CD4-positive, alpha-beta T cell treated with Interleukin-15 for 4 hours (primary cell): Measurements from ENCODE around the gene KCNK7.
"Not testable (repeated sequence)": the region's sequence is repeated elsewhere in the genome, so short reads cannot be mapped to it uniquely, and the experiment has no call there.

Experiments
- DNase-seq: peaks from one replicate; pipeline ENCODE4 v3.0.0-alpha.2; 2020; ENCODE audit warnings: low spot score

The KCNK7 gene, protein sequence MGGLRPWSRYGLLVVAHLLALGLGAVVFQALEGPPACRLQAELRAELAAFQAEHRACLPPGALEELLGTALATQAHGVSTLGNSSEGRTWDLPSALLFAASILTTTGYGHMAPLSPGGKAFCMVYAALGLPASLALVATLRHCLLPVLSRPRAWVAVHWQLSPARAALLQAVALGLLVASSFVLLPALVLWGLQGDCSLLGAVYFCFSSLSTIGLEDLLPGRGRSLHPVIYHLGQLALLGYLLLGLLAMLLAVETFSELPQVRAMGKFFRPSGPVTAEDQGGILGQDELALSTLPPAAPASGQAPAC

DNA sequence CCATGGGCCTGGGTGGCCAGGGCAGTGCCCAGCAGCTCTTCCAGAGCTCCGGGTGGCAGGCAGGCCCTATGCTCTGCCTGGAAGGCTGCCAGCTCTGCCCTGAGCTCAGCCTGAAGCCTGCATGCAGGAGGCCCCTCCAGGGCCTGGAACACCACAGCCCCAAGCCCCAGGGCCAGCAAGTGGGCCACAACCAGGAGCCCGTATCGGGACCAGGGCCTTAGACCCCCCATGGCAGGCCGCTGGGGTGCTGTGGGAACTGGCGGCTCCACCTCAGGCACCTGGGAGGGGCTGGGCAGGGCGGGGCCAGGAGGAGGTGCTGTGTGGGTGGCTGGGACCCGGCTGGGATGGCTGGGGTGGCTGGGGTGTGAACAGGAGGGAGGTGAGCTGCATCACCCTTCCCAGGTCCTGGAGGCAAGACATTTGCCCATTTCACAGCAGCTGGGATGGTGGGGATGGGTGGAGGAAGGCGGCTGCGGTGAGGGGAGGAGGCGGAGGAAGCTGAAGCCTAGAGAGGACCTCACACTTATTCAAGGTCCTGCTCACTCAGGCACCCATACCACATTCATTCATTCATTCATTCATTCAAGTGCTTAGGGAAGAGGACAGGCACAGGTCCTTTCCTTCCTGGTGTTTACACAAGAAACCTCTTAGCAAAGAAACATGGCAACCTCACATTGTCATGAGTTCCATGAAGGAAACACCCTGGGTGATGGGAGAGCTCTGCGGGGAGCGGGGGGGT, at the start of gene KCNK7:
KCNK7 (minus strand) TSS at position 258 of the 739 bp plus-strand sequence; CDS start at position 230, 28 bp downstream.
- DNase-seq: no peak

- DNase-seq: no peak
Observed at GRCh38 chr11:65644837-65645236, 49.2 kb upstream of the KCNK7 start.

DNA sequence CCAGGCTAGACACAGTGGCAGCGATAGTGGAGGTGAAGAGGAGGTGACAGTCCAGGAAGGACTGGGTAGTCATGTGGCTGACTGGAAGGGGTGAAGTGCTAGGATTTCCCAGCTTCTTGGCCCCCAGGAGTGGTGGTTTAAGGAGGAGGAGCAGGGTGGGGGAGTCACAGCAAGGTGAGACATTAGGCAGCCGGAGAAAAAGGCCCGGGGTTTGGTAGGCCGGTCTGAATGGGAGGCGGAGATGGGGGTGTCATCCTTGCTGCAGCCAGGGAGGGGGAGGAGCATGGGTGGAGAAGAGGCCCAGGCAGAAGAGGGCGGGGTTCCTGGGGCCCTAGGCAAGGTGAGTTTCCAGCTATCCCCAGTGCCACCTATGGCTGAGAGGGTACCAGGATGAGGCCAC, 48.4 kb upstream of the KCNK7 start:
- peak; percentile 8 for DNase-seq

DNA sequence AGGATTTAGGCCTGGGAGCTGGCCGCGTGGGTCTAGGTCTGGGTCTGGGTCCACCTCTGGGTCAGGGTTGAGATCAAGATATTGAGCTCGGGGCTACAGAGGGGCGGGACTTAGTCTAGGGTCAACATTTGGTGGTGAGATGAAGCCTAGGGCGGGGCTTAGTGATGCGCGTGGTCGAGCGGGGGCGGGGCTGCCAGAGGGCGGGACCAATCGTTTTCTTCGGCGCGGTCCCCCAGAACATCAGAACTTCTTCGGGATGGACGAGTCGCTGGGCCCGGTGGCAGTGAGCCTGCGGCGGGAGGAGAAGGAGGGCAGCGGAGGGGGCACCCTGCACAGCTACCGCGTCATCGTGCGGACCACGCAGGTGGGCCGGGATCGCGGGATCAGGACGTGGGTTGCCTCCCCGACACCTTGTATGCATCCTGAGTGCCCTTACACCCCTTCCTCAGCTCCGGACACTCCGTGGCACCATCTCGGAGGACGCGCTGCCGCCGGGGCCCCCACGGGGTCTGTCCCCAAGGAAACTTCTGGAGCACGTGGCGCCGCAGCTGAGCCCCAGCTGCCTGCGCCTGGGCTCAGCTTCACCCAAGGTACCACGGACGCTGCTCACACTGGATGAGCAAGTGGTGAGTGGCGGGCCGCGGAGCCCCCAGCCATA, 46.5 kb upstream of the KCNK7 start:
- no peak for DNase-seq

DNA sequence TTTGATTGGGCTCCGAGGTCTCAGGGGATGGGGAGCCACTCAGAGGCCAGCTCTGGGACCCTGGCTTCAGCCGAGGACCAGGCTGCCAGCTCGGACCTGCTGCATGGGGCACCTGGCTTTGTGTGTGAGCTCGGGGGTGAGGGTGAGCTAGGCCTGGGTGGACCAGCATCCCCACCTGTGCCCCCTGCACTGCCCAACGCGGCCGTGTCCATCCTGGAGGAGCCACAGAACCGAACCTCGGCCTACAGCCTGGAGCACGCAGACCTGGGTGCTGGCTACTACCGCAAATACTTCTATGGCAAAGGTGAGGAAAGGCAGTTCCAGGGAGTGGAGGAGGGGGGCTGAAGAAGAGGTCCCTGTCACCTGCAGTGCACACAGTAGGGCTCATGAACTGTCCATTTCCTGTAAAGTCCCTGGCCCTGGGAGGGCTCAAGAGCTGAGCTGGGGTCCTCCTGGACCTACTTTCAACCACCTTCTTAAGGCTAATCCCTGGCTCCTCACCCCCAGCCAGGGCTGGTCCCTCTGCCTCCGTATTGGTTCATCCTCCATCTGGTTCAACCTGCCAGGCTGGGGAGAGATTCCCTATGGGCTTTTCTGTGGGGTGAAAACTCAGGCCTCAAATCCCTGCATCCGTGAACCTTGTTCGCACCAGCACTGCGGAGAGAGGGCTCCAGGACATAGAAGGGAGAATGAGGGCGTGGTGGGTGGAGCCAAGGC, 45.9 kb upstream of the KCNK7 start:
- DNase-seq: no peak

DNA sequence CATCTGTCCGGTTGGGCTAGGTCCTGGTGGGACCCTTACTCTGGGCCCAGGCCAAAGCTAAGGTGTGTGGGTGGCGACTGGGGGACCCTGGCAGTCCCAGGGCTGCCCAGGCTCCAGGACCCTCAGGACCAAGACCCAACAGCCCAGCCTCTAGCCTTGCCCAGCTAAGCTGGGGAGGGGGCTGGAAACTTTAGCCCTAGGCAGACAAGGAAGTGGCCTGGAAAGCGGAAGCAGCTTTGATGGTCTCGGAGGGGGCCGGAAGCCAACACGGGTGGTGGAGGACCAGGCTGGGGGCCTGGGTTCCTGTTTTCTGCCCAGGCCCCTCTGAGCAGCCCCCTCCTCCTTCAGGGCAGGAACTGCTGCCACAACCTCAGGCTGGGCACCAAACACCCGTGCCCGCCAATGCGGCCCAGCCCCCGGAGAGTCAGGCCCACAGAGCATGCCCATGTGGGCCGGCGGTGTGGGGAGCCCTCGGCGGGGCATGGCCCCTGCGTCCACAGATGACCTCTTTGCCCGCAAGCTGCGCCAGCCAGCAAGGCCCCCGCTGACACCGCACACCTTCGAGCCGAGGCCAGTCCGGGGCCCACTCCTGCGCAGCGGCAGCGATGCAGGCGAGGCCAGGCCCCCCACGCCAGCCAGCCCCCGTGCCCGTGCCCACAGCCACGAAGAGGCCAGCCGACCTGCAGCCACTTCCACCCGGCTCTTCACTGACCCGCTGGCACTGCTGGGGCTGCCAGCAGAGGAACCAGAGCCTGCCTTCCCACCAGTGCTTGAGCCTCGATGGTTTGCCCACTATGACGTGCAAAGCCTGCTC, 45.1 kb upstream of the KCNK7 start:
- DNase-seq: peak; percentile 34

DNA sequence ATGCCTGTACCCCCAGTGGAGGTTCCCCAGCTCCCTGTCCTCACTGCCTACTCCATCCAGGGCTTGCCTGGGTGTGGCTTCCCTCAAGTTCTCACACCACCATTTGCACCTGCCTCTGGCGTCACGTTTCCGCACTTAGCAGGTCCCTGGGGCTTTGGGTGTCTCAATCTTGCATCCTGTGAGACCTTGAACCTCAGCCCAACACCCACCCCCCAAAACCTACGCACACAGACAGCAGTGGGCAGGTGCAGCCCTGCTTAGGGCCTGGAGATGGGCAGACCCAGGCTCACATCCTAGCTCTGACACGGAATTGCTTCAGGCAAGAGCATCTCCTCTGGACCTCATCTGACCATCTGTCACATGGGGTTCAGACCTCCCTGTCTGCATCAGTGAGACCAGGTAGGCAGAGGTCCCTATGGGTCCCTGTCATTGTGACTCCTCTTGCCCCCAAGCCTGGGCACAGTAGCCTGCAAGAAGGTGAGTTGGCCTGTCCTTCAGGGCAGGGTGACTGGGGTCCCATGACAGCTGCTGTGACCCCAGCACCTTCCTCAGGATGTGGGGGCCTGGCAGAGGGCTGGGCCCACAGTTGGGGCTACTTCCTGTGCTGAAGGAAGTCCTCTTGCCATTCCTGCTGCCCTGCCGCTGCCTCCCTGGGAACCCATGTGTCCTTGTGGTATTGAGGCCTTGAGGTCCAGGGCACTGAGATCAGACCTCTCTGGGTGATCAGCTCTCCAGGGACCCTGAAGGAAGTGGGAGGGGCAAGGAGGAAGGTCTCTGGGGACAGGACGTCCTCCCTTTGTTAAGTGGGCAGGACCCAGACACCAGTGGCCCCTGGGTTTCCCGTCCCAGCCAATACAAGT, 44.3 kb upstream of the KCNK7 start:
- peak; percentile 67 for DNase-seq

DNA sequence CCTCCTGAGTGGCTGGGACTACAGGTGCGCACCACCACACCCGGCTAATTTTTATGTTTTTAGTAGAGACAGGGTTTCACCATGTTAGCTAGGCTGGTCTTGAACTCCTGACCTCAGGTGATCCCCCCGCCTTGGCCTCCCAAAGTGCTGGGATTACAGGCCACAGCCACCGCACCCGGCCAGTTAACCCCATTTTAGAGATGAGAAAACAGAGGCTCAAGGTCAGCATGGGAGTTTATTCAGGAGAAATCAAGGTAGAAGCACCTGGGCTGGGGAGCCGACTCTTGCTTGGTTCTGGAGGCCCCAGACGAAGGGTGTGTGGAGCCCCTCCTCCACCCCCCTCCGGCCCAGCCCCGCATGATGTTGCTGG, 43.6 kb upstream of the KCNK7 start:
- not testable (repeated sequence) for DNase-seq

- peak; percentile 66 for DNase-seq
Observed at GRCh38 chr11:65637794-65638419, 42.3 kb upstream of the KCNK7 start, which contains the start of gene SIPA1. SIPA1 (plus strand) TSS chr11:65638101; CDS start chr11:65640922, 2,821 bp downstream.

DNA sequence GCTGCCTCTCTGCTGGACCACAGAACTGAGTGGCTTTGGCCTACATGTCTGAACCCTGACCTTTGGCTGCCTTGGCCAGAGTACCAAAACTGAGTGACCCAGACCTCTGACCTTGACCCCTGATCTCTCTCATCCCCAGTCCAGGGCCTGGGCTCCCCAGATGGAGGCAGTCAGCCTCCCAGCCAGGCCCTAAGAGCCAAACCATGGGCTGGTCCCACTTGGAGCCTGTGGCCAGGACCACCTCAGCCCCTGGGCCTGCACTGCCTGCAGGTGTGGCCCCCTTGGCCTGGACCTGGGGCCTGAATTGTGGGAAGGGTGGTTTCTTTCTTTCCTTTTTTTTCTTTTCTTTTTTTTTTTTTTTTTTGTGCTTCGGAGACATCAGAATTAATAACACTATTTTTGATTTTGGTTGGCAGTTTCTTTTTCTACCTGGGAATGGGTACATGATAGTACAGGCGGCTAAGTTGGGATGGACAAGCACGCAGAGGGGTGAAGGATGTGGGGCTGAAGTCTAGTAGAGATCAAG, 41.5 kb upstream of the KCNK7 start:
- DNase-seq: no peak

DNA sequence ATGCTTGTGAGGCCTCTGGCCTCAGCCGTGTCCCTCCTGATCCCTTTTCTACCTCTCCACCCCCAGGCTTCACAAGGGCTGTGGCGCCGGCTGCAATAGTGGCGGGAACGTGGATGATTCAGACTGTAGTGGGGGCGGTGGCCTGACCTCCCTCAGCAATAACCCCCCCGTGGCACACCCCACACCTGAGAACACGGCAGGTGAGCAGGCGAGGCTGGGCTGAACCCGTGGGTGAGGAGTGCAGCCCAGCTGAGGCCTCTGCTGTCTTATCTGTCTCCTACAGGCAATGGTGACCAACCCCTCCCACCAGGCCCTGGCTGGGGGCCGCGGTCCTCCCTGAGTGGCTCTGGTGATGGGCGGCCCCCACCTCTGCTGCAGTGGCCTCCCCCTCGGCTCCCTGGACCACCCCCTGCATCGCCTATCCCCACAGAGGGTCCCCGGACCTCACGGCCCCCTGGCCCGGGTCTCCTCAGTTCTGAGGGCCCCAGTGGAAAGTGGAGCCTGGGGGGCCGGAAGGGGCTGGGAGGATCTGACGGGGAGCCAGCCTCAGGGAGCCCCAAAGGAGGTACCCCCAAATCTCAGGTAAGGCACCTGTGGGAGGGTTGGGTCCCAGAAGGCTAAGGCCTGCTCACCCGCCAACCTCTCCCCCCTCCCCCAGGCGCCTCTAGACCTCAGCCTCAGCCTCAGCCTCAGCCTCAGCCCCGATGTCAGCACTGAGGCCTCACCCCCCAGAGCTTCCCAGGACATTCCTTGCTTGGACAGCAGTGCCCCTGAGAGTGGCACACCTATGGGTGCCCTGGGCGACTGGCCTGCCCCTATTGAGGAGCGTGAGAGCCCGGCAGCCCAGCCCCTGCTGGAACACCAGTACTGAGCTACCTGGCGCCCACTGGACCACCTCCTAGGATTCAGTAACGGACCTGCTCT, 40.8 kb upstream of the KCNK7 start:
- no peak for DNase-seq

- DNase-seq: no peak
Observed at GRCh38 chr11:65634905-65635731, 39.5 kb upstream of the KCNK7 start.

DNA sequence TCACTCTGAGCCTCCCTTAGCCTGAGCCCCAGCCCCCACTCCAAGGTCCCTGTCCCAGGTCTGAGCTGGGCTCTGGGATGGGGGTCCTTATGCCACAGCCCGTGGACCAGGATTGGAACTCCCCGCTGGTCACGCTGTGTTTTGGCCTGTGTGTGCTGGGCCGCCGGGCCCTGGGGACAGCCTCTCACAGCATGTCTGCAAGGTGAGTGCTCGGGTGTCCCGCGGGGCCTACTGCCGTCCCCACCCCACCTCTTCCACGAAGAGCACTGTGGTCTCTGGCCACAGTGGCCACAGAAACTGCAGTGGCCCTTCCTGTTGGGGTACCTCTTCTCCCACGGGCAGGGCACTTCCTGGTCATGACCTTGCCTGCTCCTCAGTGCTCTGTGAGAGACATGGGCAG, 38.8 kb upstream of the KCNK7 start:
- DNase-seq: no peak

- no peak for DNase-seq
Observed at GRCh38 chr11:65634109-65634436, 38.5 kb upstream of the KCNK7 start.

DNA sequence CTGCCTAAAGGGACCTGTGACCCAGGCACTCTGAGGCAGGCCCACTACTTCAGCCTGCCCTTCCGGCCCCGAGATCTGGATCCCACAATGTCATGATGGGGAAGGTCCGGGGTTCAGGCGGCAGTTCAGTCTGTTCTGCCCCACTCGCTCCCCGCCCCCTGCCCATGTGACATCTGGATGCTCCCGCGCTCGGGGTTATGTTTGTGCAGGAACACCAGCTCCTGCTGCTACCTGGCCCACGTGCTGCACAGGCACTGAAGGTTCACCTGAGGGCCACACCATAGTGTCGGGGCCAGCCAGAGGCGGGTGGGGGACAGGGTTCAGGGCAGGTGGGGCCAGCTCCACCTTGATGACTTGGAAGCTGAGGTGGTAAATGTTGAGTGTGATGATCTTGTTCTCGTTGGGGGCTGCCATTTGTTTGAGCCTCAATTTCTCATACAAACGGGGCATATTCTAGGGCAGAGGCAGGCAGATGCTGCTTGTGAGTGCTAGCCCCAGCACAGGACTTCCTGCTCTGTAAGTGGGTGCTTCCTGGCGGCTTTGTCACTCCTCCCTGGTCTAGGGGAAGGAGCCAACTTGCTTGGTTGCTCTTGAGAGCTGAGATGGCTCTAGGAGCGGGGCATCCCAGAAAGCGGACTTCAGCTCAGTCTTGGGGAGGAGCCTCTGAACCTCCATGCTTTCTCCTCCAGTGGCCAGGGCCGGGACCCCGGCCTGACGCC, 37.9 kb upstream of the KCNK7 start:
- DNase-seq: no peak

- no peak for DNase-seq
Observed at GRCh38 chr11:65630215-65630614, 34.6 kb upstream of the KCNK7 start.

- no peak for DNase-seq
Observed at GRCh38 chr11:65629579-65629978, 34.0 kb upstream of the KCNK7 start.
